Activated CD4-positive, alpha-beta memory T cell treated with anti-CD3 and anti-CD28 coated beads for 36 hours (primary cell): ENCODE results near the gene PSMB2. TPM values are rescaled to one million over a fixed set of nuclear protein-coding genes. Genes with fewer than 3 reads are reported as not detected.

ENCODE experiments used
- CTCF ChIA-PET: fragments of 350-600 bp; sonication (Branson Sonifier 250); formaldehyde crosslinking; loops from one replicate; lab custom pipeline; 2021; ENCODE audit warnings: antibody characterized with exemption, inconsistent platforms; lab: Charles Lee
- POLR2A ChIA-PET: fragments of 350-600 bp; sonication (Branson Sonifier 250); formaldehyde crosslinking; loops from one replicate; lab custom pipeline; 2021; ENCODE audit warnings: antibody characterized with exemption; lab: Charles Lee
- DNase-seq: peaks from one replicate; pipeline ENCODE4 v3.0.0-alpha.2; 2020
- H3K27ac Mint-ChIP-seq: one replicate; pipeline ENCODE4 v1.8.0; 2021; ENCODE audit warnings: mixed read lengths
- H3K27me3 Mint-ChIP-seq: one replicate; pipeline ENCODE4 v1.8.0; 2021; ENCODE audit warnings: mixed read lengths
- H3K36me3 Mint-ChIP-seq: one replicate; pipeline ENCODE4 v1.8.0; 2021; ENCODE audit warnings: mixed read lengths
- H3K4me1 Mint-ChIP-seq: one replicate; pipeline ENCODE4 v1.8.0; 2021; ENCODE audit warnings: low read depth, mixed read lengths
- H3K4me3 Mint-ChIP-seq: one replicate; pipeline ENCODE4 v1.8.0; 2021; ENCODE audit warnings: mild to moderate bottlenecking, mixed read lengths
- H3K9me3 Mint-ChIP-seq: one replicate; pipeline ENCODE4 v1.8.0; 2021; ENCODE audit warnings: mixed read lengths
- intact Hi-C: fragments of 100-400 bp; cut with micrococcal nuclease; formaldehyde crosslinking; loops from one replicate; pipeline ENCODE4 v1.15.1; 2023
- total RNA-seq, 2 experiments: library from RNA; stranded (reverse); gene quantifications; one replicate each; pipeline ENCODE4 v1.2.3, GENCODE V29; 2021

Gene PSMB2
- total RNA-seq, 2 experiments from 2014 or later, result 88.1 to 91.5 TPM

GRCh38 chr1:35567947-35568558 is 73.3 kb downstream of the PSMB2 start:
- H3K27ac Mint-ChIP-seq, result no peak overlapping the region
- H3K27me3 Mint-ChIP-seq, result no peaks in the 10 kb centered on the region
- CTCF ChIA-PET, result interaction anchor here (0.6 to 6.0 kb wide), 22 partner anchors 8 to 594 kb away, joined by 3 to 245 read pairs (median 5); no protein-coding TSS in a partner anchor
- peaks cover 5% of the 10 kb centered on the region for H3K4me1 Mint-ChIP-seq
- H3K4me3 Mint-ChIP-seq, result no peak overlapping the region
- peaks cover 6% of the 10 kb centered on the region for H3K36me3 Mint-ChIP-seq
- intact Hi-C loops, result no loop called here
- POLR2A ChIA-PET, result interaction anchor here (1.7 kb wide), 1 partner anchor 202 kb away, joined by 4 read pairs; the partner anchor contains the start of gene CLSPN
- no peak for DNase-seq
- H3K9me3 Mint-ChIP-seq, result no peaks in the 10 kb centered on the region

DNA sequence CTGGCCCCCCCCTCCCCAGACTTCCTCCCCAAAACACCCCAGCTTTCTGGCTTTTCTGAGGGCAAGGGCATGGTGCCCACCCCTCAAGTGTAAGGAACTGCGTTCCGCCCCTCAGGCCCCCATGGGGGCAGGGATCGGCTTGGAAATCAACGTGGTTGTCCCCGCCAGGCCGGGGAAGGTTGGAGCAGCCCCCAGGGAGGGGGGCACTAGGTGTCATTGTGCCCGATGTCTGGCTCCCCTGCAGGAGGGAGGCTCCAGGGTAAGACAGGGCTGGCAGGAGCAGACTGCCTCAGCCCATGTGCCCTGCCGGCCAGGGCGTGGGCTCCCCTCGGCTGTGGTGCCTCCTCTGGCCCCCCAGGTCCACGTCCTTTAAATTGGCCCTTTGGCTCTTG is 75.6 kb downstream of the PSMB2 start:
- CTCF ChIA-PET, result interaction anchor here (1.0 to 6.0 kb wide), 10 partner anchors 19 to 364 kb away, joined by 3 to 245 read pairs (median 7); partner anchors contain the start of gene CLSPN
- POLR2A ChIA-PET, result interaction anchor here (1.6 kb wide), 1 partner anchor 115 kb away, joined by 5 read pairs; no protein-coding TSS in a partner anchor
- intact Hi-C loops, result no loop called here
- Mint-ChIP-seq H3K27ac (no peak overlapping the region), H3K4me3 (no peak overlapping the region), H3K27me3 (no peaks in the 10 kb centered on the region), H3K9me3 (no peaks in the 10 kb centered on the region), H3K4me1 (peaks cover 14% of the 10 kb centered on the region), H3K36me3 (peaks cover 6% of the 10 kb centered on the region)
- DNase-seq, result no peak

- H3K4me1 Mint-ChIP-seq, result peaks cover 14% of the 10 kb centered on the region
- no peak overlapping the region for H3K27ac Mint-ChIP-seq
- peaks cover 6% of the 10 kb centered on the region for H3K36me3 Mint-ChIP-seq
- CTCF ChIA-PET, result interaction anchor here (0.6 to 6.0 kb wide), 32 partner anchors 9 to 363 kb away, joined by 3 to 245 read pairs (median 4); partner anchors contain the start of genes CLSPN and KIAA0319L
- POLR2A ChIA-PET, result interaction anchor here (1.5 to 1.6 kb wide), 2 partner anchors 114 to 150 kb away, joined by 4 to 5 read pairs; no protein-coding TSS in a partner anchor
- H3K4me3 Mint-ChIP-seq, result no peak overlapping the region
- DNase-seq, result peak; percentile 1
- no peaks in the 10 kb centered on the region for H3K9me3 Mint-ChIP-seq
- H3K27me3 Mint-ChIP-seq, result no peaks in the 10 kb centered on the region
- intact Hi-C loops, result loop anchor here (1.0 kb wide), 1 partner anchor 114 kb away; no protein-coding TSS in a partner anchor
Observed at GRCh38 chr1:35564884-35565741, 76.2 kb downstream of the PSMB2 start.

DNA sequence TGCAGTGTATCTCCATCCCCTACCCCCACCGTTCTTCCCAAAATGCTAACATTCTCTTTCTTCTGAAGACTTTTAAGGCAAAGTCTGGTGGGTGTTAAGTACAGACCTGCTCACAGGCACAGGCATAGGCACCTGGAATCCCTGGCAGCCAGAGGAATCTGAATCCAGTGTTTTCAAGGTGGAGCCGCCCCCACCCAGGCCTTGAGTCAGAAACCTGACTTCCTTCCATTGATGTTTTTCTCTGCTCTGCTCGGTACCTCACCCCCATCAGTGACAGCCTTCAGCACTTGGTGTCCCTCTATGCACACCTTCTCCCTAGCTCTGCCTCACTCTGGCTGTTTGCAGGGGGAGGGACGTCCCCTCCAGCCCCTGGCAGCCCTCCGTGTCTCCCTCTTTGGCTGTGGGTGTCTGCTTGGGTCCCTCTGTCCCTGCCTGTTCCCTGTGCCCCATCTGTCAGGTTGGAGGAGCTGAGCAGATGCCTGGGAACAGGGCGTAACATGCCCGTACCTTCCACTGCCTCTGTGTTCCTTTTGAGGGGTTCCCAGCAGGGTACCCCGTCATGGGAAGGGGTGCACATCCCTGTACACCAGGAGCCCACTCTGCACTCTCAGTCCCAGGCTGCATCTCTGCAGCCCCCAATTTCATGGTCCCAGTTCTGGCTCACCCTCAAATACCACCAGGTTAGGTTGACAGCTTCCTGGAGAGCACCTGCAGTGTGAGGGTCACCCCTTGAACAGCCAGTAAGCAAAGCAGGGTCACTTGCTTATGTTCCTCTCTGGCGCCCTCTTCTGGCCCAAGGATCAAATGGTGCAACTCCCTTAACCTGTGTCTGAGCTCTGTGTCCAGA is 77.1 kb downstream of the PSMB2 start:
- DNase-seq, result peak; percentile 87
- intact Hi-C loops, result loop anchor here (1.0 kb wide), 1 partner anchor 113 kb away; no protein-coding TSS in a partner anchor
- Mint-ChIP-seq H3K36me3 (peaks cover 6% of the 10 kb centered on the region), H3K4me1 (peaks cover 22% of the 10 kb centered on the region), H3K27ac (peak overlapping the region; percentile 44), H3K4me3 (no peak overlapping the region), H3K9me3 (no peaks in the 10 kb centered on the region), H3K27me3 (no peaks in the 10 kb centered on the region)
- ChIA-PET CTCF (interaction anchor here (0.6 to 6.0 kb wide), 32 partner anchors 8 to 362 kb away, joined by 3 to 245 read pairs (median 4); partner anchors contain the start of genes CLSPN and KIAA0319L), POLR2A (interaction anchor here (1.5 to 1.6 kb wide), 2 partner anchors 113 to 151 kb away, joined by 4 to 5 read pairs; no protein-coding TSS in a partner anchor)

GRCh38 chr1:35563166-35563565 is 78.2 kb downstream of the PSMB2 start:
- no peak overlapping the region for H3K4me3 Mint-ChIP-seq
- no peak overlapping the region for H3K27ac Mint-ChIP-seq
- H3K36me3 Mint-ChIP-seq, result peaks cover 6% of the 10 kb centered on the region
- no peaks in the 10 kb centered on the region for H3K27me3 Mint-ChIP-seq
- no peaks in the 10 kb centered on the region for H3K9me3 Mint-ChIP-seq
- peak; percentile 8 for DNase-seq
- intact Hi-C loops, result no loop called here
- ChIA-PET POLR2A (interaction anchor here (0.5 kb wide), 1 partner anchor 15 kb away, joined by 3 read pairs; no protein-coding TSS in a partner anchor), CTCF (interaction anchor here (9.2 kb wide), 1 partner anchor 112 kb away, joined by 138 read pairs; no protein-coding TSS in a partner anchor)
- peaks cover 30% of the 10 kb centered on the region for H3K4me1 Mint-ChIP-seq

DNA sequence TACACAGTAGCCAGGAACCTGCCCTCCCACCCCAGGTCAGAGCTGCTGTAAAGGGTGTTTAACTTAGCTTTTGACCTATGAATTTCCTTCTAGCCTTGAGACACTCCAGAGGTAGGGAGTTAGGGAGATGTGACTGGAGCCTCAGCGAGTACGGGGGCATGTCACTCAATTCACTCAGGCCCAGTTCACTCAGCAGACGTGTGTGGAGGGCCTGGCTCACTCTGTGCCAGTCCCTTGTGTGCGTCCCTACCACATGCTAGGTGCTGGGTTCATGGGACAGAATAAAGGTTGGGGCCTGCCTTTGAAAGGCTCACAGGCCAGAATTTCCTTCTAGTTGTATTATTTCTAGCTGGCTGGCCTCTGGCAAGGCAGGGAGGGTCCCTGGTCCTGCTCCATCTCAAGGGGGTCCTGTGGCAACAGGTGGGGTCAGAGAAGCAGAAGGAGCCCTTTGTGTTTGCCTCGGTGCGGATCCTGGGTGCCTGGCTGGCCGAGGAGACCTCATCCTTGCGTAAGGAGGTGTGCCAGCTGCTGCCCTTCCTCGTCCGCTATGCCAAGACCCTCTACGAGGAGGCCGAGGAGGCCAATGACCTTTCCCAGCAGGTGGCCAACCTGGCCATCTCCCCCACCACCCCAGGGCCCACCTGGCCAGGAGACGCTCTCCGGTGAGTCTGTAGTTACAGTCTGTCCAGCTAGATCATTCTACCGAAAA is 79.2 kb downstream of the PSMB2 start:
- H3K4me3 Mint-ChIP-seq, result no peak overlapping the region
- intact Hi-C loops, result no loop called here
- H3K27me3 Mint-ChIP-seq, result no peaks in the 10 kb centered on the region
- no peak overlapping the region for H3K27ac Mint-ChIP-seq
- DNase-seq, result peak; percentile 4
- no peaks in the 10 kb centered on the region for H3K9me3 Mint-ChIP-seq
- H3K4me1 Mint-ChIP-seq, result peaks cover 32% of the 10 kb centered on the region
- ChIA-PET CTCF (interaction anchor here (1.5 to 9.2 kb wide), 3 partner anchors 56 to 165 kb away, joined by 4 to 138 read pairs (median 6); no protein-coding TSS in a partner anchor), POLR2A (interaction anchor here (0.9 to 1.0 kb wide), 2 partner anchors 16 to 110 kb away, joined by 3 to 4 read pairs; no protein-coding TSS in a partner anchor)
- H3K36me3 Mint-ChIP-seq, result peaks cover 6% of the 10 kb centered on the region

DNA sequence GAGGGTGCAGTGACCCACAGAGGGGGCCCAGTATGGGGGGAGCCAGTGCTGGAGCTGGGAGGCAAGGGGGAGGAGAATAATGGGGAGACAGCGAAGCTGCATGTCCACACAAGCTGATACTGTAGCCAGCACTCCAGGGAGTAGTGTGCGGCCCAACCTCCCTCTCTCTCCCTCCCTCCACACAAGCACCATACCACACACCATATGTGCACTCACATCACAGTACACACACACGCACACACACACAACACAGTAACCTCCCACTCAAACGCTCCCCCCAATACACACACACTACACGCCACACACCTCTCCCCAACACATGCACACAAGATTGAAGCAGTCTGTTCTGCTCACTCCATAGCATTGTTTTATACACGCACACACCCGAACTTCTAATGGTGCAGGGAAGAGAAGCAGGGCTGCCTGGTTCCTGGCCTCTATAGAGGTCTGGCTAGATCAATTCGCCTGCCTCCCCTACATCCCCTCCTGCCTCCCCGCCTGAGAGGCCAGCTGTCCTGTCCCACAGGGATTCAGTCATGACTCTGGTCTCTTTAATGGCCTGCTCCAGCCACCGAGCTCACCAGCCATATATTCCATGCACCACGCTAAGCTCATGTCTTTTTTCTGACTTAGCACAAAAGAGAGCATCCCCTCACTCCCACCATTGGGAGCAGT is 79.9 kb downstream of the PSMB2 start:
- H3K27ac Mint-ChIP-seq, result no peak overlapping the region
- CTCF ChIA-PET, result interaction anchor here (1.5 to 9.2 kb wide), 3 partner anchors 56 to 165 kb away, joined by 4 to 138 read pairs (median 6); no protein-coding TSS in a partner anchor
- peaks cover 36% of the 10 kb centered on the region for H3K4me1 Mint-ChIP-seq
- intact Hi-C loops, result no loop called here
- H3K9me3 Mint-ChIP-seq, result no peaks in the 10 kb centered on the region
- H3K4me3 Mint-ChIP-seq, result no peak overlapping the region
- peaks cover 6% of the 10 kb centered on the region for H3K36me3 Mint-ChIP-seq
- POLR2A ChIA-PET, result interaction anchor here (0.6 to 1.0 kb wide), 3 partner anchors 16 to 305 kb away, joined by 3 to 4 read pairs (median 3); no protein-coding TSS in a partner anchor
- no peaks in the 10 kb centered on the region for H3K27me3 Mint-ChIP-seq
- DNase-seq, result no peak

GRCh38 chr1:35560256-35561225 is 80.8 kb downstream of the PSMB2 start:
- H3K27ac Mint-ChIP-seq, result no peak overlapping the region
- H3K4me1 Mint-ChIP-seq, result peaks cover 45% of the 10 kb centered on the region
- no peaks in the 10 kb centered on the region for H3K9me3 Mint-ChIP-seq
- intact Hi-C loops, result no loop called here
- CTCF ChIA-PET, result interaction anchor here (1.2 to 9.2 kb wide), 5 partner anchors 8 to 166 kb away, joined by 3 to 138 read pairs (median 4); no protein-coding TSS in a partner anchor
- DNase-seq, result no peak
- POLR2A ChIA-PET, result interaction anchor here (1.0 kb wide), 1 partner anchor 17 kb away, joined by 3 read pairs; no protein-coding TSS in a partner anchor
- no peaks in the 10 kb centered on the region for H3K27me3 Mint-ChIP-seq
- no peak overlapping the region for H3K4me3 Mint-ChIP-seq
- H3K36me3 Mint-ChIP-seq, result peaks cover 6% of the 10 kb centered on the region

DNA sequence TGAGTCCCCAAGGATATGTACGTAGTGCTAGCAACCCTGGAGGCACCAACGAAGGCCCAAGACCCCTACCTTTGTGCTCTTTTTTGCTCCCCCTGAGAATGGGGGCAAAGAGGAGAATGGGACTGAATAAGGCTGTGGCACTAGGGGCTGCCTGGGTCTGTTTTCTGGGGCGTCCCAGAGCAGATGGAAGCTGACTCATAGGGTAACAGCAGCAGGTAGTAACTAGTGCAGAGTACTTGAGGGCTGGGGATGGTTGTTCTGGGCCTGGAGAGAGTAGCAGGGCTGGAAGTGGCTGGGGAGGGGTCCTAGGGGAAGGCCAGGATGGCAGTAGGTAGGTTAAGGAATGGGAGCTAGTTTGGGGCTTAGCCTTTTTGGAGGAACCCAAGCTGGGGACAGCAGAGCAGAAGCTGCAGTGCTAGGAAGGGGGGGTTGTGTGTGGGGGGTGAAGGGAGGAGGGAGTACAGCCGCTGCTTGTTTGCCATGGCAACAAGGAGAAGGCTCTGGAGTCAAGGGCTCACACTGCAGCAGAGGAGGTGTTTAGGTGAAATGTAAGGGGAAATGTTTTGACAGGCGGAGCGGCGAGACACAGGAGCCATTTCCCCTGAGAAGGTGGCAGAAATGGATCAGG is 81.9 kb downstream of the PSMB2 start:
- intact Hi-C loops, result loop anchor here (5.0 to 10.0 kb wide), 5 partner anchors 83 to 1915 kb away; partner anchors contain the start of genes PSMB2, SFPQ, ZC3H12A and ZMYM6
- POLR2A ChIA-PET, result interaction anchor here (0.6 to 1.4 kb wide), 3 partner anchors 8 to 53 kb away, joined by 4 to 5 read pairs (median 5); no protein-coding TSS in a partner anchor
- DNase-seq, result no peak
- Mint-ChIP-seq H3K4me1 (peaks cover 54% of the 10 kb centered on the region), H3K4me3 (no peak overlapping the region), H3K36me3 (peaks cover 3% of the 10 kb centered on the region), H3K27ac (peak overlapping the region; percentile 43), H3K9me3 (no peaks in the 10 kb centered on the region), H3K27me3 (no peaks in the 10 kb centered on the region)
- CTCF ChIA-PET, result interaction anchor here (1.2 to 9.2 kb wide), 5 partner anchors 9 to 156 kb away, joined by 3 to 138 read pairs (median 3); no protein-coding TSS in a partner anchor
